IPS DF 4.7 (cell line): ENCODE measurements around the gene SRGAP2B.
"Not testable (repeated sequence)": the region's sequence is repeated elsewhere in the genome, so short reads cannot be mapped to it uniquely, and the experiment has no call there.

Experiments
- DNase-seq: peaks from one replicate; pipeline ENCODE4 v3.0.0-alpha.2; 2013; ENCODE audit warnings: low spot score; ENCODE audit errors: extremely low read depth

SRGAP2B gene

DNA sequence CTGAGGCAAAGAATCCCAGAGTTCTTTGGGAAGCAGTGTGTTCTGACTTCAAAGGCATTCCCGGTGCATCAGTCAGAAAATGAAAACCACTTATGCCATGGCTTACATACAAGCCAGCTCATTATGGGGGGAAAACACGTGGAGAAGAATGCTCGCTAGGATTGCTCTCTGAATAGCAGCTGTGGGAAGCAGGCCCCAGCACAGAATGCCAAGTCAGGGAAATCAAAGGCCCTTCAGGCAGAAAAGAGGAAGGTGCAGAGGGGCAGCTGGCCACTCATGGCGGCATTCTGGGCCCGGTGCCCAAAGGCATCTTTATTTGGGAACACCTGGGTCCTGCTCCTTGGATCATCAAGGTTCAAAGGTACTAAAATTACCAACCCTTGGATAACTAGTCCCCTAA is 184.4 kb downstream of the SRGAP2B start:
- DNase-seq: not testable (repeated sequence)

DNA sequence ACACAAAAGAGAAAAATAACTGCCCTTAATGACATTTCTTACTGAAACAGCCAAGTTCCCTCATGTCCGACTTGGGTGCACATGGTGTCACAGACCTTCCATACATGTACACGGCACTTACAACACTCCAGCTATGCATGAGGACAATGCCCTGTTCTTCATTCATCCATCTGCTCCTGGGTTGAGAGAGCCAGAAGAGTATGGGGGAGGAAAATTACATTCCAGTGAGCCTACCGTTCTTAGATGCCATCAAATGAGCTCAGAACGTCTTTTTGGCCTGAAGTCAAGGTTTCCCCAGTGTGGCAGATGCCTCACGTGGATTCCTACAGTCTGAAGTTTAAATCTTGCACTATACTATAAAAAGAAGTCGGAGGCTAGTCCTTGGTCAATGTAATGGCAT is 194.3 kb downstream of the SRGAP2B start:
- DNase-seq: not testable (repeated sequence)

DNA sequence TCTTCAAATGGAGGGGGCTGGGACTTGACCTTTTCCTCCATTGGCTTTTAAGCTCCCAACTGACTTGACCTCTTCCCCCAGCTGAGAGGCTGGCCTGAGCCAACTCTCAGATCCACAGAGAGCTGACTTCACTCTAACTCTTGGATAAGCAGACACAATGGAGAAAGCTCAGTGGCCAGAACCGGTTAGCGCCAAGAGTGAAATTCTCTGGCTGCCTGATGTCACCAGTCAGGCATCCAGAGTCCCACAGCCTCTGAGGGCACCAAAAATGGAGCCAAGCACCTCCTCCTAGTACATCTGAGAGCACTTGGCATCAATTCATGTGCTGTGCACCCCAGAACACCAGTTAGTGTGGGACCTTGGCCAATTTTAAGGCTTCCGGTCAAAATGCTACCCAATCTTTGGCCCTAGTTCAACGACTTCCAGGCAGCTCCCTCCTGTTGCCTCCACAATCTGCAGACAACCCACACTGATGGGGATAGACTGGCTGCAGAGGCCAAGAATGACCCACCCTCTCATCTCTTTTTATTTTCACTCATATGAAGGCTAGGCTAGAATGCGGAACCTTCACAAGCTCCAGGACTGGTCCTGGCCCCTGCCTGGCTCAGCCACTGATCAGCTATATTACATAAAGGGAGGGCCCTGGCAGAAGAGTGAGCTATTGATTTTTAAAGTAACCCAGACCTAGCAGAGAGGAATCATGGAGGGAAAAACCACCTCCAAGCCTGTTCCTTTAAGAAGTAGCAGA is 200.5 kb downstream of the SRGAP2B start:
- DNase-seq: not testable (repeated sequence)

DNA sequence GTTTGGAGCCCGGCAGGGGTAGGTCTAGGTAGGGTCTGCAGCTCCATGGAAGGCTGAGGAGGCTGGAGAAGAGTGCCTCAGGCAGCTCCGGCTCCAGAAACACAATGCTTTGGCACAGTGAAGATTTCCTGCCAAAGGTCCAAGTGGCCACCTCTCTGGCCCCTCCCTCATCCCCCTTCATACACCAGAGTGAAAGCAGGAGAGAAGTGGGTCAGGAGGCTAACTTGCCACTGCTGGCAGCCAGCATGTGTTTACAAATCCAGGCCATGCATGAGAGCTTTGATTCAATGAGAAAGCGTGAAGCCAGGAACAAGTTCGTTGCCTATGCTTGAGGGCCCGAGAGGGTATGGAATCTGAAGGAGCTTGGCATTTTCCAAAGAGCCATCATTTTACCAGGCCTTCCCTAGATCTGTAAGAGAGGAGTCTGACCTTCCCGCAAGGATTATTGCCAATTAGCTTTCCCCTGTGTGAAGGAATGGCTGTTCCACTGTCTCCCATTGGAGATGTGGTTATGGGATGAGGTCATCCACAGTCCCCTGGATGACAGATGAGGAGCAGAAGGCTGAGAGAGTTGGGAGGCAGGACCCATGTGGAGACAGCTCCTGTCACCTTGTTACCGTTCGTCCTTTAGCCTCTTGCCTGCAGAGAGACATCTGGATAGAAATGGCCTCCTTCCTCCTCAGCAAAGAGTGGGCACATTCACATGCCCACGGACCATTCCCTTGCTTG is 201.3 kb downstream of the SRGAP2B start:
- not testable (repeated sequence) for DNase-seq

DNA sequence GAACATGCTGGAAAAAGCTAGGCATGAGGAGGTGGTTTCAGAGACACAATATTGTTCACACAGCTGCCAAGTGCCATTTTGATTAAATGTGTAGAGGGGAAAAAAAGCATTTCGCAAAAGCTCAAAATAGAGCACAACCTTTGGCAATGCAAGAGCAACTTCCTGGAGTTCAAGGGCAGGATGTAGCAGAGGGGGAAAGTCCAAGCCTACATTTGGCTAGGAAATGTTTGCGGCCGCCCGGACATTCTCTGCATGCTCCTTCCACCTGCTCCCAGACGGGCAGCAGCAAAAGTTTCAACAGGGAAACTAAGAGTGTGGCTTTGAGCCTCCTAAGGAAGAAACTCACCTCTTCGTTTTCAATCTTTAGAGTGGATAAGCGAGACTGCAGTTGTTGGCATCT is 202.1 kb downstream of the SRGAP2B start:
- not testable (repeated sequence) for DNase-seq

DNA sequence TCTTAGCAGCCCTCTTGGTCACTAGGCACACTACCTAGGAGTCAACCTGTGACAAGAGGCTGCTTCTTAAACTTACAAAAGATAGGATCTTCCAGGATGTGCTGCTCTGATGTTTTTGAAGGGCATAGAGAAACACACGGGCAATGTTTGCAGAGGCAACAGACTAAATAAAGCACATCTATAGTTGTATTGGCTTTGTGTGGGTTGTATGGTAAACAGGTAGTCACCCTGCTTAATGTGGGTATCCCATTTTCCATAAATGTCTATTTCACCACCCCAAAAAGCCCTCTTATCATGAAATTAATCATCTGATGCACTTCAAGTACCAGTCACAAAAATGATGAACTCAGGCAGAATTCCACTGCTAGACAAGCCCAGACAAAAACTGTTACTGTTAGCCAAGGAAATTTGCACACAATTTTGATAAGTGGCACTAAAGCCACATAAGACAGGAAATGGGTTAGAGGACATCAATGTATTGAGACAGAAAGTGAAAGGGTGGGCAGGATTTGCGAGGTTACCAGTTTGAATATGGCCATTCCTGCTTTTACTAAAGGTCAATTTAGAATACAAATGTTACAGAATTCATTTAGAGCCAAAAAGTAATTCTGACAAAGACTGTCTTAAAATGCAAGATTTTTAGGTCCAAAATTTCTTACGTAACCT is 205.5 kb downstream of the SRGAP2B start:
- DNase-seq: not testable (repeated sequence)

DNA sequence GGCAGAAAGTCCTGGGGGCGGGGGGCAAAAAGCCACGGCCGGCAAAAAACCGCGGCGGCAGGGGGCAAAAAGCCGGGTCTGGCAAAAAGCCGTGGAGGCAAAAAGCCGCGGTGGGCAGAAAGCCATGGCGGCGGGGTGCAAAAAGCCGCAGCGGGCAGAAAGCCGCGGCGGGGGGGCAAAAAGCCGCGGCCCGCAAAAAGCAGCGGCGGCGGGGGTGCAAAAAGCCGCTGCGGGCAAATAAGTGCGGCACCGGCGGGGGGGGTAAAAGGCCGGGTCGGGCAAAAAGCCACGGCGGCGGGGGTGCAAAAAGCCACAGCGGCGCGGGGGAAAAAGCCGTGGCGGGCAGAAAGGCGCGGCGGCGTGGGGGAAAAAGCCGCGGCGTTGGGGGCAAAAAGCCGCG is 212.1 kb downstream of the SRGAP2B start:
- DNase-seq: not testable (repeated sequence)

DNA sequence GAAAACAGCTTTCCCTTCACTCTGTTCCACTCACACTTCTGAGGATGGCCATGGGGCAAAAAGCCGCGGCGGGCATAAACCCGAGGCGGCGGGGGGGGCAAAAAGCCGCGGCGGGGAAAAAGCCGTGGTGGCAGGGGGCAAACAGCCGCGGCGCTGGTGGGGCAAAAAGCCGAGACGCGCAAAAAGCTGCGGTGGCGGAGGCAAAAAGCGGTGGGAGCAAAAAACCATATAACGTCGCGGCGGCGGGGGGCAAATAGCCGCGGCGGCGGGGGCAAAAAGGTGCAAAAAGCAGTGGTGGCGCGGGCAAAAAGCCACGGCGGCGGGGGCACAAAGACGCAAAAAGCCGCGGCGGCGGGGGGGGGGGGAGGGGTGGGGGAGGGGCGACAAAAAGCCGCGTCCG is 212.8 kb downstream of the SRGAP2B start:
- DNase-seq: not testable (repeated sequence)

DNA sequence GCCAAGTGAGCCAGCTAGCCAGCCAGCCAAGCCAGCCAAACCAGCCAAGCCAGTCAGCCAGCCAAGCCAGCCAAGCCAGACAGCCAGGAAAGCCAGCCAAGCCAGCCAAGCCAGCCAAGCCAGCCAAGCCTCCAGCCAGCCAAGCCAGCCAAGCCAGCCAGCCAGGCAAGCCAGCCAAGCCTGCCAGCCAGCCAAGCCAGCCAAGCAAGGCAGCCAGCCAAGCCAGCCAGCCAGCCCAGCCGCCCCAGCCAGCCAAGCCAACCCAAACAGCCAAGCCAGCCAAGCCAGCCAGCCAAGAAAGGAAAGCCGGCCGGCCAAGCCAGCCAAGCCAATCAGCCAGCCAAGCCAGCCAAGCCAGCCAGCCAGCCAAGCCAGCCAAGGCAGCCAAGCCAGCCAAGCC is 236.5 kb downstream of the SRGAP2B start:
- not testable (repeated sequence) for DNase-seq
